ENCODE measurements around the gene RNF5. TPM values are rescaled to one million over a fixed set of nuclear protein-coding genes. Genes with fewer than 3 reads are reported as not detected.
"Not testable (repeated sequence)": the region's sequence is repeated elsewhere in the genome, so short reads cannot be mapped to it uniquely, and the experiment has no call there.

The RNF5 gene
- total and polyA plus RNA-seq, 10 donors = 36.0 to 77.8 (median 56.1) TPM

GRCh38 chr6:32191696-32192607 lies 13.7 kb downstream of the RNF5 start:
- Histone ChIP-seq H3K4me3 (peak overlapping the region; percentile 61 to 89 (median 73)), H3K9me3 (no peaks in the 10 kb centered on the region), H3K27me3 (replicated peaks in 1 of 7) (no peaks in the 10 kb centered on the region), H3K36me3 (peaks cover 0 to 23% (median 12%) of the 10 kb centered on the region in 6 donors), H3K4me1 (peaks cover 58 to 87% (median 81%) of the 10 kb centered on the region in 6 donors), H3K27ac (peak overlapping the region; percentile 85 to 100 (median 98))
- DNase-seq = peak; percentile 88
- intact Hi-C loops (cut with DNase I; ENCODE audit: low total_unique reads) = loop anchor here (10.0 kb wide), 1 partner anchor 67 kb away; the partner anchor contains the start of gene ATF6B
- 31 to 53% (median 36%) methylated on average over 14 to 15 of the region's 15 CpGs for WGBS, 5 donors
- TF ChIP-seq, protein P1, sequence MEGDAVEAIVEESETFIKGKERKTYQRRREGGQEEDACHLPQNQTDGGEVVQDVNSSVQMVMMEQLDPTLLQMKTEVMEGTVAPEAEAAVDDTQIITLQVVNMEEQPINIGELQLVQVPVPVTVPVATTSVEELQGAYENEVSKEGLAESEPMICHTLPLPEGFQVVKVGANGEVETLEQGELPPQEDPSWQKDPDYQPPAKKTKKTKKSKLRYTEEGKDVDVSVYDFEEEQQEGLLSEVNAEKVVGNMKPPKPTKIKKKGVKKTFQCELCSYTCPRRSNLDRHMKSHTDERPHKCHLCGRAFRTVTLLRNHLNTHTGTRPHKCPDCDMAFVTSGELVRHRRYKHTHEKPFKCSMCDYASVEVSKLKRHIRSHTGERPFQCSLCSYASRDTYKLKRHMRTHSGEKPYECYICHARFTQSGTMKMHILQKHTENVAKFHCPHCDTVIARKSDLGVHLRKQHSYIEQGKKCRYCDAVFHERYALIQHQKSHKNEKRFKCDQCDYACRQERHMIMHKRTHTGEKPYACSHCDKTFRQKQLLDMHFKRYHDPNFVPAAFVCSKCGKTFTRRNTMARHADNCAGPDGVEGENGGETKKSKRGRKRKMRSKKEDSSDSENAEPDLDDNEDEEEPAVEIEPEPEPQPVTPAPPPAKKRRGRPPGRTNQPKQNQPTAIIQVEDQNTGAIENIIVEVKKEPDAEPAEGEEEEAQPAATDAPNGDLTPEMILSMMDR (IDR thresholded peaks at IDR 0.05 in 8 of 11, conservative IDR thresholded peaks at IDR 0.05 in 3 of 11) = peak in 1 of 11 experiments; percentile 12
- no peak for TF ChIP-seq POLR2A (IDR thresholded peaks at IDR 0.05)

DNA sequence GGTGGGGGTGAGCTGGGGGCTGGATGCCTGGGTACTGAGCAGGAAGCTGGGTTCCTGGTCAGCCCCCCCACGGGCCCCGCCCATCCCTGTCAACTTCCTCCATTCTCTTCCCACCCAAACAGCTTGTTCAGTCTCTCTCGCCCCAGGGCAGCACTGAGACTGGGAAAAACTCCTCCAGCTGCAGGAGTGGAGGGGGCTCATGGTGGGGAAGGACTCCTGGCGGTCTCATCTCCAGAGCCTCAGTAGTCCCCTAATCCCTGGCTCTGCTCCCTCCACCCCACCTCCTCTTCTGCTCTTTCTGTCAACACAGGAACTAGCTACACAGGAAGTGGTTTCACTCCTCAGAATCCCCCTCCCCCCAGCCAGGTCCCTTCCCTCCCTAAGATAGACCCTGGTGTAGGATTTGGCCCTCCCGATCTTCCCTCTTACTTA lies 14.4 kb downstream of the RNF5 start, which contains the start of gene GPSM3:
Gene GPSM3 (minus strand): TSS at position 36 of the 432 bp plus-strand sequence. CDS start 130 bp downstream, outside the sequence.
- DNase-seq = peak; percentile 95
- Histone ChIP-seq H3K4me3 (peak within 1 kb of the TSS; percentile 61 to 89 (median 73)), H3K27me3 (replicated peaks in 1 of 7) (no peaks in the 10 kb centered on the region), H3K27ac (peak within 1 kb of the TSS; percentile 85 to 100 (median 98)), H3K36me3 (peaks cover 0 to 17% (median 6%) of the 10 kb centered on the region in 6 donors), H3K9me3 (no peaks in the 10 kb centered on the region), H3K4me1 (peaks cover 55 to 87% (median 80%) of the 10 kb centered on the region in 6 donors)
- peak in 2 of 3 donors; percentile 38 to 49 for TF ChIP-seq POLR2A (IDR thresholded peaks at IDR 0.05)
- peak; percentile 59 to 84 (median 80) for TF ChIP-seq POLR2AphosphoS5 (IDR thresholded peaks at IDR 0.05)
- TF ChIP-seq, protein P1 (IDR thresholded peaks at IDR 0.05 in 8 of 11, conservative IDR thresholded peaks at IDR 0.05 in 3 of 11) = peak in 1 of 11 experiments; percentile 6
- intact Hi-C loops (cut with DNase I; ENCODE audit: low total_unique reads) = loop anchor here (10.0 kb wide), 1 partner anchor 68 kb away; the partner anchor contains the start of gene ATF6B
- 0 to 2% (median 0%) methylated on average over 5 of the region's 5 CpGs for WGBS, 5 donors

DNA sequence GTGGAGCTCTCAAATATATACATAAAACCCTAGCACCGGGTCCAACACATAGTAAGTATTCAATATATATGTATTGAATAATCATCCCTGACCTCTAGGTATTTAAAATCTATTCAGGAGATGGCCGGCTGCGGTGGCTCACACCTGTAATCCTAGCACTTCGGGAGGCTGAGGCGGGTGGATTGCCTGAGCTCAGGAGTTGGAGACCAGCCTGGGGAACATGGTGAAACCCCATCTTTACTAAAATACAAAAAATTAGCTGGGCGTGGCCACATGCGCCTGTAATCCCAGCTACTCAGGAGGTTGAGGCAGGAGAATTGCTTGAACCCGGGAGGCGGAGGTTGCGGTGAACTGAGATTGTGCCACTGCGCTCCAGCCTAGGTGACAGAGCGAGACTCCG lies 14.9 kb downstream of the RNF5 start:
- peak overlapping the region in 7 of 8 donors; percentile 61 to 89 (median 73) for H3K4me3 ChIP-seq
- 55 to 68% (median 62%) methylated on average over 13 of the region's 13 CpGs for WGBS, 5 donors
- intact Hi-C loops (cut with DNase I; ENCODE audit: low total_unique reads) = loop anchor here (10.0 kb wide), 1 partner anchor 68 kb away; the partner anchor contains the start of gene ATF6B
- H3K4me1 ChIP-seq = peaks cover 50 to 82% (median 76%) of the 10 kb centered on the region in 6 donors
- not testable (repeated sequence) for H3K9me3 ChIP-seq; DNase-seq; H3K27me3 ChIP-seq (replicated peaks in 1 of 7)
- peak overlapping the region; percentile 85 to 100 (median 98) for H3K27ac ChIP-seq
- H3K36me3 ChIP-seq = peaks cover 0 to 12% (median 1%) of the 10 kb centered on the region in 6 donors

DNA sequence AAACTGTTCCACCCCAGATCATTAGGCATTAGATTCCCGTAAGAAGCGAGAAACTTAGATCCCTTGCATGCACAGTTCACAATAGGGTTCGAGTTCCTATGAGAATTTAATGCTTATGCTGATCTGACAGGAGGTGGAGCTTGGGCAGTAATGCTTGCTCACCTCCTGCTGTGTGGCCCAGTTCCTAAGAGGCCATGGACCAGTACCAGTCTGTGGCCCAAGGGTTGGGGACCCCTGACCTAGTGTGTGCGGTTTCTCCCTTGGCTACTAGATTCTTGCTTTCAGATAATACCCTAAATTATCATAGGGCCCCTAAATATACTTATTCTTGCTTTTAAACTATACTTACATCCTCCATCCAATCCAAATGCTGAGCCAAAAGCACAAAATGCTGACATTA lies 16.2 kb downstream of the RNF5 start:
- no peak for DNase-seq
- H3K9me3 ChIP-seq = no peaks in the 10 kb centered on the region
- intact Hi-C loops (cut with DNase I; ENCODE audit: low total_unique reads) = loop anchor here (10.0 kb wide), 1 partner anchor 70 kb away; the partner anchor contains the start of gene ATF6B
- peaks cover 0 to 8% (median 0%) of the 10 kb centered on the region in 6 donors for H3K36me3 ChIP-seq
- TF ChIP-seq, protein P1 (IDR thresholded peaks at IDR 0.05 in 8 of 11, conservative IDR thresholded peaks at IDR 0.05 in 3 of 11) = no peak
- H3K4me1 ChIP-seq = peaks cover 39 to 69% (median 64%) of the 10 kb centered on the region in 6 donors
- no peaks in the 10 kb centered on the region for H3K27me3 ChIP-seq (replicated peaks in 1 of 7)
- H3K27ac ChIP-seq = peak overlapping the region in 7 of 8 donors; percentile 98 to 100 (median 100)
- 91 to 98% (median 97%) methylated on average over 4 of the region's 4 CpGs for WGBS, 5 donors
- H3K4me3 ChIP-seq = peak overlapping the region in 2 of 8 donors; percentile 66 to 89
